Endothelial cell of umbilical vein (primary cell): ENCODE measurements around the gene TRAF3IP1. TPM values are rescaled to one million over a fixed set of nuclear protein-coding genes. Genes with fewer than 3 reads are reported as not detected.

ENCODE experiments used
- BruUV-seq: library from RNA; stranded (reverse); fragments of 400-500 nt; replicated peaks from 2 replicates; lab custom pipeline; 2021; lab: Mats Ljungman, UMichigan
- CTCF ChIA-PET: fragments of 300-600, 350-600 bp; sonication (Branson Sonifier 250); formaldehyde crosslinking; loops from one replicate; lab custom pipeline; 2021; ENCODE audit warnings: antibody characterized with exemption, inconsistent platforms; lab: Charles Lee
- POLR2A ChIA-PET: fragments of 300-600, 350-600 bp; sonication (Branson Sonifier 250); formaldehyde crosslinking; loops from one replicate; lab custom pipeline; 2021; ENCODE audit warnings: antibody characterized with exemption, inconsistent platforms; lab: Charles Lee
- DNase-seq: peaks from one replicate; pipeline ENCODE4 v3.0.0-alpha.2; 2011; ENCODE audit warnings: low read depth, low spot score
- FAIRE-seq: peaks from 2 replicates; lab custom pipeline; 2011; peaks lifted over from hg19 to GRCh38; lab: Jason Lieb, UNC
- H2AFZ ChIP-seq: 2 replicates; pipeline ENCODE4 v1.6.0; 2012; ENCODE audit warnings: low read depth, low read length, control low read depth, inconsistent platforms
- H3K27ac ChIP-seq: 2 replicates; pipeline ENCODE4 v1.5.1; 2011; ENCODE audit warnings: low read depth, mild to moderate bottlenecking, control low read depth, low read length, moderate library complexity; ENCODE audit not compliant: insufficient read depth
- H3K27me3 ChIP-seq, 2 experiments: 2 replicates each; pipeline versions ENCODE4 v1.6.0 to v1.6.1; 2011; ENCODE audit warnings: low read length in 2 of 2, mixed read lengths in 1 of 2; ENCODE audit not compliant: control insufficient read depth in 2 of 2, insufficient read depth in 2 of 2
- H3K36me3 ChIP-seq, 2 experiments: 2 replicates in 1 of 2; 3 replicates in 1 of 2; pipeline ENCODE4 v1.5.1; 2011; ENCODE audit warnings: low read length in 2 of 2, mild to moderate bottlenecking in 1 of 2, moderate library complexity in 1 of 2; ENCODE audit not compliant: control insufficient read depth in 2 of 2, insufficient read depth in 2 of 2; ENCODE audit errors: extremely low read depth in 1 of 2
- H3K4me1 ChIP-seq: 3 replicates; pipeline ENCODE4 v1.5.1; 2011; ENCODE audit warnings: mild to moderate bottlenecking, low read length; ENCODE audit not compliant: control insufficient read depth, insufficient read depth; ENCODE audit errors: extremely low read depth
- H3K4me2 ChIP-seq: 2 replicates; pipeline ENCODE4 v1.6.1; 2011; ENCODE audit warnings: low read length, control low read depth, mixed read lengths; ENCODE audit not compliant: insufficient read depth
- H3K4me3 ChIP-seq, 3 experiments: fragments of 200-600 bp in 1 of 3; sonication (generic), shearing (Covaris generic) in 1 of 3; replicated peaks in 1 of 3; 2 replicates each; pipeline ENCODE4 v1.5.1; 2011 to 2016; ENCODE audit warnings: control low read depth in 3 of 3, low read length in 3 of 3, mild to moderate bottlenecking in 2 of 3, inconsistent platforms in 1 of 3, low read depth in 1 of 3, moderate library complexity in 1 of 3; ENCODE audit not compliant: insufficient read depth in 1 of 3
- H3K79me2 ChIP-seq: 2 replicates; pipeline ENCODE4 v1.6.0; 2012; ENCODE audit warnings: low read length, inconsistent platforms; ENCODE audit not compliant: control insufficient read depth, insufficient read depth
- H3K9ac ChIP-seq: replicated peaks from 2 replicates; pipeline ENCODE3; 2011; ENCODE audit warnings: low read length, control low read depth; ENCODE audit not compliant: insufficient read depth; ENCODE audit errors: extremely low read depth
- H3K9me1 ChIP-seq: replicated peaks from 3 replicates; pipeline ENCODE4 v1.6.0; 2011; ENCODE audit warnings: mild to moderate bottlenecking, low read length; ENCODE audit not compliant: control insufficient read depth, insufficient read depth; ENCODE audit errors: extremely low read depth
- H3K9me3 ChIP-seq: replicated peaks from 2 replicates; pipeline ENCODE4 v1.5.1; 2012; ENCODE audit warnings: low read length, inconsistent platforms; ENCODE audit not compliant: control insufficient read depth, insufficient read depth
- H4K20me1 ChIP-seq: replicated peaks from 2 replicates; pipeline ENCODE3; 2011; ENCODE audit warnings: mild to moderate bottlenecking, low read length; ENCODE audit not compliant: control insufficient read depth, insufficient read depth; ENCODE audit errors: extremely low read depth
- CTCF ChIP-seq, 2 donors: IDR thresholded peaks; 1 replicate in 1 of 2; 2 replicates in 1 of 2; pipeline ENCODE4 v1.5.1; 2011; ENCODE audit warnings: low read length in 2 of 2, mild to moderate bottlenecking in 2 of 2, moderate library complexity in 2 of 2, control low read depth in 1 of 2, inconsistent platforms in 1 of 2, low read depth in 1 of 2; ENCODE audit not compliant: insufficient read depth in 1 of 2; ENCODE audit errors: extremely low read depth in 1 of 2
- EZH2 ChIP-seq: IDR thresholded peaks from 2 replicates; pipeline ENCODE4 v1.6.1; 2012; ENCODE audit warnings: borderline replicate concordance, low read depth, mild to moderate bottlenecking, moderate library complexity, low read length, inconsistent platforms; ENCODE audit not compliant: severe bottlenecking
- FOS ChIP-seq: IDR thresholded peaks from 2 replicates; pipeline ENCODE4 v1.6.1; 2011; ENCODE audit warnings: mild to moderate bottlenecking, low read length, moderate library complexity, borderline replicate concordance; ENCODE audit not compliant: insufficient read depth
- GATA2 ChIP-seq: IDR thresholded peaks from 2 replicates; pipeline ENCODE4 v1.7.0; 2011; ENCODE audit warnings: low read depth, mild to moderate bottlenecking, moderate library complexity, mixed read lengths, low read length; ENCODE audit not compliant: insufficient read length, insufficient read depth
- JUN ChIP-seq: IDR thresholded peaks from 2 replicates; pipeline ENCODE4 v1.6.1; 2011; ENCODE audit warnings: borderline replicate concordance, low read depth; ENCODE audit not compliant: insufficient read length, insufficient read depth
- MAX ChIP-seq: IDR thresholded peaks from 2 replicates; pipeline ENCODE4 v1.6.1; 2011; ENCODE audit not compliant: insufficient read depth, insufficient read length
- MYC ChIP-seq: IDR thresholded peaks from one replicate; pipeline ENCODE4 v1.6.1; 2011; ENCODE audit warnings: mild to moderate bottlenecking, low read depth, low read length
- POLR2A ChIP-seq: IDR thresholded peaks from 2 replicates; pipeline ENCODE4 v1.6.1; 2012; ENCODE audit warnings: low read depth, mild to moderate bottlenecking, control low read depth, low read length
- POLR2AphosphoS5 ChIP-seq: IDR thresholded peaks from 2 replicates; pipeline ENCODE4 v1.6.1; 2012; ENCODE audit warnings: low read depth, mild to moderate bottlenecking, control low read depth, low read length, moderate library complexity; ENCODE audit not compliant: insufficient read depth
- dilution Hi-C: fragments of 300-500 bp; cut with MboI; formaldehyde crosslinking; loops from one replicate; pipeline ENCODE4 v1.15.0; 2019; ENCODE audit warnings: low sequenced_read_pairs; ENCODE audit not compliant: extremely low pct_ligation_motif_present
- intact Hi-C: fragments of 100-400 bp; cut with micrococcal nuclease; formaldehyde crosslinking; loops from one replicate; pipeline ENCODE4 v1.10.0; 2022
- polyA plus RNA-seq, 4 experiments: library from polyadenylated mRNA; depleted of rRNA in 3 of 4; stranded (reverse) in 3 of 4; unstranded in 1 of 4; fragments of >200 nt; gene quantifications; 2 replicates each; pipeline versions ENCODE4 v1.2.1 to v1.2.3, GENCODE V29; 2011 to 2012; ENCODE audit warnings: missing spikeins in 1 of 4
- total RNA-seq: library from RNA; stranded (reverse); gene quantifications from 2 replicates; pipeline ENCODE4 v1.2.3, GENCODE V29; 2021

Gene TRAF3IP1
- total and polyA plus RNA-seq, 2 donors (not counting 3 experiments of a cell fraction or from before 2014, with no cell fraction given), result 3.4 to 15.9 TPM

GRCh38 chr2:238444242-238444641 is 123.9 kb downstream of the TRAF3IP1 start:
- ChIA-PET POLR2A (no interaction called here), CTCF (no interaction called here)
- intact Hi-C loops (no loop called here), dilution Hi-C loops (no loop called here)
- Histone ChIP-seq H3K27ac (no peak overlapping the region), H3K9ac (no peak overlapping the region), H2AFZ (no peak overlapping the region), H3K4me1 (peaks cover 10% of the 10 kb centered on the region), H4K20me1 (no peaks in the 10 kb centered on the region), H3K4me2 (no peak overlapping the region), H3K36me3 (peaks cover 3 to 9% of the 10 kb centered on the region in 2 experiments), H3K9me1 (no peaks in the 10 kb centered on the region), H3K27me3 (no peaks in the 10 kb centered on the region), H3K79me2 (peaks cover 36% of the 10 kb centered on the region), H3K4me3 (no peak overlapping the region), H3K9me3 (no peaks in the 10 kb centered on the region)
- FAIRE-seq, result no peak
- no TSS peak for BruUV-seq
- TF ChIP-seq POLR2AphosphoS5 (no peak), GATA2 (no peak), JUN (no peak), POLR2A (no peak), CTCF (IDR thresholded peaks at IDR 0.05; ENCODE audit: extremely low read depth in 1 of 2, insufficient read depth in 1 of 2, low read depth in 1 of 2, low read length in 2 of 2) (no peak), EZH2 (no peak), FOS (no peak), MAX (no peak), MYC (no peak)
- no peak for DNase-seq
